COR-L47 (cell line): ENCODE measurements around the gene DNAJC1.
"Not testable (repeated sequence)": the region's sequence is repeated elsewhere in the genome, so short reads cannot be mapped to it uniquely, and the experiment has no call there.

Experiments
- DNase-seq: peaks from one replicate; lab custom pipeline; 2025; lab: John Stamatoyannopoulos, UW

DNAJC1 gene

DNA sequence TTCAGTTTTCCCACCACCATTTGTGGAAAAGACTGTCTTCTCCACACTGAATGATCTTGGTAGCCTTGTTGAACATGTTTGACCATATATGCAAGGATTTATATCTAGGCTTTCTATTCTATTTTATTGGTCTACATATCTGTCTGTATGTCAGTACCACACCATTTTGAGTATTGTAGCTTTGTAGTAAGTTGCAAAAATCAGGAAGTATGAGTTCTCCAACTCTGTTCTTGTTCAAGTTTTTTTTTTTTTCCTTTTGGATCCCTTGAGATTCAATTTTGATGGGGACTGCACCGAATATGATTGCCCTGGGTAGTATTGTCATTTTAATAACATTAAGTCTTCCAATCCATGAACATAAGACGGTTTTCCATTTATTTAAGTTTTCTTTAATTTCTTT, 176.8 kb downstream of the DNAJC1 start:
- no peak for DNase-seq

- no peak for DNase-seq
Observed at GRCh38 chr10:21825345-21825744, 178.2 kb downstream of the DNAJC1 start.

- DNase-seq = no peak
Observed at GRCh38 chr10:21824409-21824808, 179.1 kb downstream of the DNAJC1 start.

DNA sequence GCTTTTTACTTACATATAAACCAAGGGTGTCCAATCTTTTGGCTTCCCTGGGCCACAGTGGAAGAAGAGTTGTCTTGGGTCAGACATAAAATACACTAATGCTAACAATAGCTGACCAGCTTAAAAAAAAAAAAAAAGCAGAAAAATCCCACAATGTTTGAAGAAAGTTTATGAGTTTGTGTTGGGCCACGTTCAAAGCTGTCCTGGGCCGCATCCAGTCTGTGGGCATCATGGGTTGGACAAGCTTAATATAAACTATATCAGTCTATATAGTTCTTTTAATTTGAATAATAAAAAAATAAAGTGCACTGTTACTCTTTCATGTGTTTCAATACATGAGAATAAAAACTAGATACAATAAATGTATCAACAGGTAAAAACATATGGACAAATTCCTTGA, 179.9 kb downstream of the DNAJC1 start:
- no peak for DNase-seq

GRCh38 chr10:21822273-21822672, 181.3 kb downstream of the DNAJC1 start:
- not testable (repeated sequence) for DNase-seq

- no peak for DNase-seq
Observed at GRCh38 chr10:21820952-21821351, 182.6 kb downstream of the DNAJC1 start.

DNA sequence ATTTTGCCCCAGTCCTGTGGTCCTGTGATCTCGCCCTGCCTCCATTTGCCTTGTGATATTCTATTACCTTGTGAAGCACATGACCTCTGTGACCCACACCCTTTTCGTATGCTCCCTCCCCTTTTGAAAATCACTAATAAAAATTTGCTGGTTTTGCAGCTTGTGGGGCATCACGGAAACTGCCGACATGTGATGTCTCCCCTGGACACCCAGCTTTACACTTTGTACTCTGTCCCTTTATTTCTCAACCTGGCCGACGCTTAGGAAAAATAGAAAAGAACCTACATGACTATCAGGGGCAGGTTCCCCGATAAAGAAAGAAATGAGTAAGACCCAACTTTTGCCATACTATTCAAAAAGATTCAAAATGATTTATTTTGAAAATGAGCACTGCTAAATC, 185.1 kb downstream of the DNAJC1 start:
- not testable (repeated sequence) for DNase-seq

GRCh38 chr10:21814866-21815265, 188.7 kb downstream of the DNAJC1 start:
- DNase-seq = no peak

- DNase-seq = no peak
Observed at GRCh38 chr10:21813946-21814345, 189.6 kb downstream of the DNAJC1 start.

GRCh38 chr10:21811245-21811585, 192.3 kb downstream of the DNAJC1 start:
- no peak for DNase-seq

DNA sequence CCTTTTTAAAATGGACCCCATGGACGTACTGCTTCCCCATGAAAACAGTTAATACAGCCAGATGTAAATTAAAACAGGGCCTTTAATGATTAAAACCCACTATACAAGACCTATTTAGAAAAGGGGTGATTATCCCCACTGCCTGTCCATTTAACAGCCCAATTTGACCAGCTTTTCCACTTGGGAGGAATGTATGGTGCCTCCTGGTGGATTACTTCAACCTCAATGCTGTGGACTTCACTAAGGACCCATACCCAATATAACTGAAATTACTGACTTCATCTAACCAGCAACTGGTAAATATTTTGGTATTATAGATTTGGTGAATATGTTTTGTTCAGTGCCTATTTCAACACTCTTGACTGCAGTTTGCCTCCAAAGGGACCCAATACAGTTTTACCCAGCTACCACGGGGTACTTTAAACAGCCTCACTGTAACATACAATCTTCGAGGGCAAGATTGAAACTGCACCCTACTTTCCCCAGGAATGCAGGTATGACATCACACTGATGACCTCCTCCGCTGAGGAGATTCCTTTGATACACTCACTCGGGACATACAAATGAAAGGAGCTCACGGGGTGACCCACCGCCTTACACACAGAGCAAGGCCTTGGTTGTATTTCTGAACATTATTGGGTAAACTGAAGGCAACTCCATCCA, 192.8 kb downstream of the DNAJC1 start:
- no peak for DNase-seq

DNA sequence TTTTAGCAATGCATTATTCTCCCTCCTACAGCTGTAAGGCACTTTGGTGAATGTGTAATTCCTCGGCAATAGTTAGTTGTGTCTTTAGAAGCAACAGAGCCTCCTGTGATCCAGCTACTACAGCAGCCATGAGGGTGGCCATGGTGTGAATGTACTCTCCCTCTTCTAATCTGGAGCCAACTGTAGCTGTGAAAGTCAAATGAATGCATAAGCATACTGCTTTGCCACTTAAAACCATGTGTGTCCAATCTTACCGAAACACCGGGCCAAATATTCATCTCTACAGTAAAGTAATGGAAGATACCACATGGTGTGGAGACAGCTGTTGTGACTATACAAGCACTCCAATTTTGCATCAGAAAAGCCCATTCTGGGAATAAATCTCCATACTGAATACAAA, 195.0 kb downstream of the DNAJC1 start:
- DNase-seq = no peak

- DNase-seq = no peak
Observed at GRCh38 chr10:21807180-21807579, 196.3 kb downstream of the DNAJC1 start.

DNA sequence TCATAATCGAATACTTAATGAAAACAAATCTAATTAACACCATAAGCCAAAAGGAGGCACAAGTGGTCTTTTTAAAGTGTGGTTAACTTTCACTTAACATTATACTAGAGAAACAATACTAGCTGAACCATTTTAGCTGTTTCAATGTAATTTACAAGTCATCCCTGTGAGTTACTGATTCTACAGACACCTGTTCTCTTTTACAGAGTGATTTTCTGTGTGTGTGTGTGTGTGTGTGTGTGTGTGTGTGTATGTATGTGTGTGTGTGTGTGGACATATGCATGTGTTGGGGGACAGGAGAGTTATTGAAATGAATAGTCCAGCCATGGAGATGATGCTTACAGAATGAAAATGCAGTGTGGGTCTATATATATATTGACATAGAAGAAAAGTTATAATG, 200.2 kb downstream of the DNAJC1 start:
- DNase-seq = no peak

GRCh38 chr10:21801609-21802008, 201.9 kb downstream of the DNAJC1 start:
- no peak for DNase-seq

GRCh38 chr10:21797984-21798765, 205.4 kb downstream of the DNAJC1 start:
- DNase-seq = no peak

DNA sequence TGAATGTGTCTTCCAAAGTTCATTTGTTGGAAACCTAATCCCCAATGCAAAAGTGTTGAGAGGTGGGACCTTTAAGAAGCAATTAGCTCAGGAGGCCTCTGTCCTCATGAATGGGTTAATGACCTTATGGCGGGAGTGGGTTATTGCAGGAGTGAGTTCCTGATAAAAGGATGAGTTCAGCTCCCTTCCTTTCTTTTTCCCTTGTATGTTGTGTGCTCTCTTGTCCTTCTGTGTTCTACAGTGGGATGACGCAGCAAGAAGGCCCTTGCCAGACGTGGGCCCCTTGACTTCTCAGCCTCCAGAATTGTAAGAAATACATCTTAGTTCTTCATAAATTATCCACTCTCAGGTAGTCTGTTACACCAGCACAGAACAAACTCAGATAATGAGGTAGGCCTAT, 206.0 kb downstream of the DNAJC1 start:
- no peak for DNase-seq

GRCh38 chr10:21791276-21791675, 212.3 kb downstream of the DNAJC1 start:
- no peak for DNase-seq

DNA sequence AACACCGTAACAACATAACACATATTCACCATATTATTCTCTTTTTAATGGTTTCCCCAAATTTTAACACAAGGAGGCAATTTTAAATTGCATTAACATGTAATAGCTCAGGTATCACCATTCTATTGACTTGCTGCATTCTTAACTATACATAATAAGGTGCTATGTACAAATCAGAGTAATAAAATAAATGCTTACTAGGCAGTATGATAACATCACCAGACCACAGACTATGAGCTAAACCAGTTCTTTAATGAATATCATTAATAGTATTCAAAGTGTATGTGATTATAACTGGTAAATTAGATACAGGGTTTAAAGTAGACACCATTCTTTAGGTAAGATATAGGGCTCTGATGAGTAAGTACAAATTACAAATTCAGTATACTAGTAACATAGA, 226.6 kb downstream of the DNAJC1 start:
- DNase-seq = no peak

DNA sequence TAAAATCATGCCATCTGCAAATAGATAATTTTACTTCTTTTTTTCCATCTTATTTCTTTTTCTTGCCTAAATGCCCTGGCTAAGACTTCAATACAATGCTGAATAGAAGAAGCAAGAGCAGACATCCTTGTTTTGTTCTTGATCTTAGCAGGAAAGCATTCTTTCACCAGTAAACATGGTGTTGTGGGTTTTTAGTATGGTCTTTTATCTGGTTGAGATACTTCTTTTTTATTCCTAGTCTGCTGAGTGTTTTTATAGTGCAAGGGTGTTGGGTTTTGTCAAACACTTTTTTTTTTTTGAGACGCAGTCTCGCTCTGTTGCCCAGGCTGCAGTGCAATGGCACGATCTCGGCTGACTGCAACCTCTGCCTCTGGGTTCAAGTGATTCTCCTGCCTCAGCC, 232.3 kb downstream of the DNAJC1 start:
- DNase-seq = no peak

DNA sequence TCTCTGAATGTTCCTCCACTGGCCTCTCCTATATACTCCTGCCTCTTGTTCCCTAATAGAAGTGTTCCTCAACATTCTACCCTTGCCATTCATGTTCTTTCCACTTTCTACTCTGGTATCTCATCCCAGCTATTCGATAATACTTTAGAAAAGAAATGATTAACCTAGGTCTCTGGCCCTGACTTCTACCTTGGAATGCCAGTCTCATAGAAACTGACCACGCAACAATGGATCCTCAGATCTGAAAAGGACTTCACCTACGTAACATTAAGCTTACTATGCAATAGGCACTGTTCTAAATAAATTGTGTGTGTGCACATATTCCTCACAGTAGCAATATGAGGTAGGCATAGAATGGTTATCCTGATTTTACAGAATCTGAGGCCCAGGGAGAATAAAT, 234.5 kb downstream of the DNAJC1 start:
- DNase-seq = no peak

DNA sequence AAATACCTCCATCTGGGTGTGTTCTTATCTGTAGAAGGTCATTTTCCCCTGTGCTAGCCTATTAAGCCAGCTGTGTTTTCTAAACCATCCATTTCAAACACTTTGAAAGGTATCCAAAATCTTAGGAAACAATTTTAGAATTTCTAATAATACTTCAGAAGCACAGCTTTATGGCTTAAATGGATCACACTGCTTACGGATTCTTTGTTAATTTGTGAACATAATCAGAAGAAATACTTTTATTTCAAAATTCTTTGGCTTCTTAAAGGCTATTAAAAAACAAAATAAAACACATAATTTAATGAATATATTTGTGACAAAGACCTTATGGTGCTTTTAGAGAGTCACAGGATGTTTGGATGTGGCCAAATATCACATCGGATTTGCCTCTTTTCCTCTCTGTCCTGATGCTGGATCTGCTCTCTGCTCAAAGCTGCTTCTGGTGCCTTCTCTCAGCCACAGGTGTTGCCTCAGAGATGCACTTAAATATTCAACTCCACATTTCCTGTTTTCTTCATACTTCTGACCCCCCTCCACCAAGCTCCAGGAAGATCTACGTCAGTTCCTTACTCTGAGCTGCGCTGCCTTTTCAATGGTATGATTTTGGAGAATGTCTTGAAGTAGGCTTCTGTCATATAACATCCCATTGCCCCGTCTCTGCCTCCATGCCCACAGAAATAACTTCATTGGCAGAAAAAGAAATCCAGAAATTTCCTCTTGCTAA, 238.9 kb downstream of the DNAJC1 start:
- no peak for DNase-seq

DNA sequence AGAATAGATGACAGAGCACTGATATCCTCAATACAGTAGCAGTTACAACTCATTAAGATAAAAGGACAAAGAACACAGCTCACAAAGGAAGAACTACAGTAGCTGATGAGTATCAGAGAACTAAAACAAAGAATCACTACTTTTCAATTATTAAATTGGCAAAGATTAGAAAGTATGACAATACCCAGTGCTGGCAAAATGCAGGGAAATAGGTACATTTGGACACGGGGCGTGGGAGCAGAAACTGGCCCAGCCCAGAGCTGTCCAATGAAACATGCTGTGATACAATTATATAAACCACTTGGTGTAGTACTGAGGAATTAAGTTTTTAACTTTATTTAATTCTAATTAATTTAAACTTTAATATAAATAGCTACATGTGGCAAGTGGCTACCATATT, 243.2 kb downstream of the DNAJC1 start:
- DNase-seq = no peak
